GM19239 (cell line): ENCODE data around the gene NEK10.

ENCODE experiments used
- DNase-seq: peaks from one replicate; pipeline ENCODE4 v3.0.0; 2011; ENCODE audit warnings: low spot score; ENCODE audit not compliant: insufficient read length
- FAIRE-seq: peaks from 2 replicates; lab custom pipeline; 2011; peaks lifted over from hg19 to GRCh38; lab: Jason Lieb, UNC

Gene NEK10

DNA sequence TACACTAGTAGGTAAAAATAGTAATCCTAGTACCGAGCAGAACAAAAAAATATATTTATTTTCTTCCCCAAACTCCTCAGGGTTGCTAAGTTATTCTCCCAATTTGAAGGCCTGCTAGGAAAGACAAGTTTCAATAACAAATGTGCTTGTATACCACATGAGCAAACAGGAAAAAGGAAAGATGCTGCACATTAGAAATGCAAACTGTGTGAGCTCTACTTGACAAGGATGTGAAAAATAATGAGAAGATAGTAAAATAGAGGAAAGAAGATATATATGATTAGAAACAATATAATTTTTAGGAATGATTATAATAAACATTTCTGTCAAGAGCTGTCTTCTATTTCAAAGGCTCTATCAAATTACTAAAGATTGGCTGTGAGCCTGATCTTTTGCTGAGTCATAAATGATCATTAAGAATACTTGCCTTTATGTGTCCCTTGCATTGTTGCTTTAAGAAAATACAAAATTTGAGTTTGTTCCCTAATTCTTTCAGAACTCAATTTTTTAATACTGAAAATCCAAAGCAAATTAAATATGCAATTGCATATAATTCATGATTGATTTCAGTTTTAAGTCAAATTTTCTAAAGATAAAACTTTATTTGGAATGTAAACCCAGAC is 174.2 kb downstream of the NEK10 start:
- DNase-seq: no peak
- FAIRE-seq: no peak

- no peak for DNase-seq
- FAIRE-seq: no peak
These were observed 176.1 kb downstream of the NEK10 start for GRCh38 chr3:27193056-27193455.

GRCh38 chr3:27186013-27186412 is 183.2 kb downstream of the NEK10 start:
- no peak for DNase-seq
- FAIRE-seq: no peak

DNA sequence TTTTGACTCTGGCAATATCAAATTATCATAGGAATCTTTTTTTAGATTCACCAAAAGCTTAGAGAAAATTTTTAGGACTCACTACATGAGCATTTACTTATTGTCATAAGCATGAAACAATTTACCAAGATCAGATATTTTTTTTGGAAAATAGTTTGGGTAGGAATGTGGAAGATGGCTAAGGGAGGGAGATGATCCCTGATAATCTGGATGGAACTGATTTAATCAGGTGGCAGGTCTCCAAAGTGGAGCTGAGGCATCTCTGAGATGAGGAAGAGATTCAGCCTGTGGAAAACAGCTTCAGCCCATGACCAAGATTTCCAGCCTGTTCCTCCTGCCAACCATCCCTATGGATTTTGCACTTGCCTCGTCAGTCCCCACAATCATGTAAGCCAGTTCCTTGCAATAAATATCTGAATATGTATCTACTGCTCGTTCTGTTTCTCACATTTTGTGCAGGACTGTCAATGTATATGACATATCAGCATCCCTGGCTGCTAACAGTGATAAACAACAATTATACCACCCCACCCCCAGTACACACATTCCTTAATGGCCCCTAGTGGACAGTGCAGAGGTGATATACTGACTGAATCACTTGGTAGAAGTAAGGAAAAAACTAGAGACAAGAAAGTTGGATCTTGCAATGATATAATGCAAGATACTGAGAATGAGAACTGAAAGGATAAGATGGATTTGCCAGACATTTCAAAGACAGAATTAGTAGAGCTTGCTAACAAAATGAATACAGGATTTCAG is 183.8 kb downstream of the NEK10 start:
- FAIRE-seq (no peak), DNase-seq (no peak)

- FAIRE-seq (no peak), DNase-seq (no peak)
These were observed 184.9 kb downstream of the NEK10 start for GRCh38 chr3:27184261-27184660.

- no peak for DNase-seq
- no peak for FAIRE-seq
These were observed 192.9 kb downstream of the NEK10 start for GRCh38 chr3:27176256-27176655.

- FAIRE-seq (no peak), DNase-seq (no peak)
These were observed 194.7 kb downstream of the NEK10 start for GRCh38 chr3:27174530-27174929.

DNA sequence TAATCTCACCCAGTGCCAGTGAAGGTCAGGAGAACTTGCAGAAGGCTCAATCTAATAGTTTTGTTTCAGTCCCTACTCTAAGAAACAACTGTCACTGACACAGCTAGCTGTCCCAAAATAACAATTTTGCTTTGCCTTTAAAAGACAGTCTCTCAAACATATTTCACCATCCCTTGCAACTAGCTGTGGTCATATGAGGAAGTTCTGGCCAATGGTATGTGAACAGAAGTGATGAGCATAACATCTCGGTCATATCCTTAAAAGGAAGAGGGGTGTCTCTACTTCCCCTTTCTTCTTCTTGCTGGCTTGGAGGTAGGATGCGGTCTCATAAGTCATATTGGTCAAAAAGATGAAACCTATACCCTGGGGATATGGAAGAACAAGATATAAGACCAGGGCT is 198.1 kb downstream of the NEK10 start:
- DNase-seq (no peak), FAIRE-seq (no peak)

- DNase-seq: no peak
- FAIRE-seq: no peak
These were observed 202.3 kb downstream of the NEK10 start for GRCh38 chr3:27166888-27167287.

DNA sequence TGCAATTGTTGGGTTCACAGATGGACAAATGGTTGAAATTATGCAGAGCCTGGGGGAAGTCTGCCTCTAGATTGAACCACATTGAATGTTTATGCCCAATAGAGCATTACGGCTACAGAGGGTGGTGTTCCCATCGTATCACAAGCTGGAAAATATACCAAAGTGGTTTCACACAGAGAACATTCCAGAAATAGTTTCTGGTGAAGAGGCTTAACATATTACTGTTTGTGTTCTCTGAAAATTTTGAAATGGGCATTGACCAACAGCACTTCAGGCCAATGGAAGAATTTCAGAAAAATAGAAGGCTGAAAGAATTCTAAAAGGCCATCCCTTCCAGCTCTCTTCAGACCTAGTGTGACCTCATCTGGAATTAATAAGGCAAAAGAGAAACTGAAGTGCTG is 203.9 kb downstream of the NEK10 start:
- no peak for FAIRE-seq

GRCh38 chr3:27160779-27161287 is 208.3 kb downstream of the NEK10 start:
- no peak for FAIRE-seq
- no peak for DNase-seq

More for the DNA sequence above, 203.9 kb downstream of the NEK10 start:
- no peak for DNase-seq

GRCh38 chr3:27160146-27160545 is 209.0 kb downstream of the NEK10 start:
- FAIRE-seq (no peak), DNase-seq (no peak)

DNA sequence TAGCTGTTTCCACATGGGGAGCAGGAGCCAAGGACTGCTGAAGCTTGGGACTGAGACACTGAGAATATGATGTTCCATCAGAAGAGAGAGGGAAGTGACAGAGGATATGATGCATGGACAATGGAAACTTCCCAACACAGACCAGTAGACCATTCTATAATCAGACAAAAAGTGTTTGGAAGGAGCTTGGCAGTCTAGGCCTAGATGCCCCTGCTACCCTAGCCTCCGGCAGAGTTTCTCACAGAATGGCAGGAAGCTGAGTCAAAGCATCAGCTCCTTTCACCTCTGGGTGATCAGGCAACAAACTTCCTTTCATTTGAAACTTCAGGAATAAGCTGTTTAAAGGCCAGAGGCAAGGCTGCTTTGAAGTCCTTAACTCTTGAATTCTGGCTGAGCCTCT is 222.0 kb downstream of the NEK10 start:
- no peak for FAIRE-seq

GRCh38 chr3:27146786-27147185 is 222.4 kb downstream of the NEK10 start:
- FAIRE-seq (no peak), DNase-seq (no peak)

More for the DNA sequence above, 222.0 kb downstream of the NEK10 start:
- DNase-seq: no peak

DNA sequence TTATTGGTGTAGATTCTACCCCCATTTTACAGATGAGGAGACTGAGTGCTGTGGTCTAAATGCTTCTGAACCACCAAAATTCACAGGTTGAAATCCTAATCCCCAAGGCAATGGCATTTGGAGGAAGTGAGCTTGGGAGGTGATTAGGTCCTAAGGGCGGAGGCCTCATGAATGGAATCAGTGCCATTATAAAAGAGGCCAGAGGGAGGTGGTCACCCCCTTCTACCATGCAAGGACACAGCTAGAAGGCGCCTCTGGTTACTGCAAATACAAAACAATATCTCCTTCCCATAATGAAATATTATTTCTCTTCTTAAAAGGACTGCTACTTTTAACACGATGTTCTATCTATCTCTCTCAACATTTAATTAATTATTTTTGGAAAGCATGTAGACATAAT is 223.5 kb downstream of the NEK10 start:
- FAIRE-seq: no peak
- DNase-seq: no peak

DNA sequence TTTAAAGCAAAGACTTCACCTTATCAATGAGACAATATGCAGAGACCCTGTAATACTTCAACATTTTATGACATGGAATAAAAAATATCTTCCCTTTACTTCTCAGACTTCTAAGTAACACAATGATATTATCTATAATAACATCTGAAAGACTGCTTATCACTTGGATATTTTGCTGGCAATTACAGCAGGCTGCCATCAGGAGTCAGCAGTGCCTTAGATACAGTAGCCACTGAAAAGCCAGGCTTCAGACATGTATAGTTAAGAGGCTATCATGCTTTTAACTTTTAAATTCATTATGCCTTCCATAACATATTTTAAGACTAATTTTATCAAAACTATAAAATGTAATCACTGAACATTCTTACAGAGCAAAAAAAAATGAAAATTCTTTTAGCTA is 227.5 kb downstream of the NEK10 start:
- DNase-seq (no peak), FAIRE-seq (no peak)

- DNase-seq: no peak
These were observed 230.6 kb downstream of the NEK10 start for GRCh38 chr3:27138562-27138961.

GRCh38 chr3:27138005-27138404 is 231.2 kb downstream of the NEK10 start:
- DNase-seq (no peak), FAIRE-seq (no peak)

More at GRCh38 chr3:27138562-27138961, 230.6 kb downstream of the NEK10 start:
- FAIRE-seq: no peak

DNA sequence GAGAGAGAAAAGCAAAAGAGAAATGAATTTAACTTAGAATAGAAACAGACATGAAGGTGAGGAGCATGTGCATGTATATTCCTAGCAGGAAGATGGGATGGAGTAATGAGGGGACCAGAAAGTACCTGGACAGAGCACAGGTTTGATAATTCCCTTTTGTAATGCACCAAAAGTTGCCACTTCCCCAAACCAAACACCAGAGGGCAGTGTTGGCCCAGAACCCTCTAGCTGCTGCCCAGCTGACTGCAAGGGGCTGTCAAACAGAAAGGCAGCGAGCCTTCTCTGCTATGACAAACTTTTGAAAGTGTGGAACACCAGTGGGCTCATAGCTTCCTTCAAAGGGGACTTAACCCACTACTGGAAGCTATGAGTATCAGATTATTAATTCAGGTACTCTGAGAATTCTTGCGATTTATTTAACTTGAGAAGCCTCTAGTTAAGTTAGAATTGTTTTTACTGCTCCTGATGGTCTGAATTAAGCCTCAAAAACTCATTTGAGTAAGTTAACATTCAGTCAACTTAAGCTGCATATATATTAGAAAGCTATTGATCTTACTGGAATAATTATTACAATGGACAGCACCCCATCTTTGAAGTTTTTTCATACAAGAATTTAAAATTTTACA is 234.9 kb downstream of the NEK10 start:
- peak; percentile 92 for FAIRE-seq
- peak; percentile 33 for DNase-seq

DNA sequence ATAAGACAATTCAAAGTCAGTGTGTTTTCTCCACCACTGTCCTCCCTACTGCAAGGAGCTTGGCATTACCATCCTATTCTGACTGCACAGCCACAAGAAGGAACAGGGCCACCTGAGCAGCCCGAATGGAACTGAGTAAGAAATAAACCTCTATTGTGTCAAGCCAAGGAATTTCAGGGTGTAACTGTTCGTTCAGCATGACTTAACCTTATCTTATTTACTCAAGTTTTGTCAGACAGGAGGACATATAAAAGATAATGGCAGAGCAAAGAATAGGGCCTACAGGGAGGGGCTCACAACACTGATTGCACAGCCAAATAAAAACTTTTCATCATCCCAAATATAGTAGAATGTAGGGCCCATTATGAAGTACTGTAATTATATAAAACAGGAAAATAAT is 236.1 kb downstream of the NEK10 start:
- no peak for DNase-seq
- FAIRE-seq: no peak

GRCh38 chr3:27130796-27131195 is 238.4 kb downstream of the NEK10 start:
- DNase-seq (no peak), FAIRE-seq (no peak)
